Fibroblast of lung (primary cell): ENCODE results near the gene AMOTL2. TPM values are rescaled to one million over a fixed set of nuclear protein-coding genes. Genes with fewer than 3 reads are reported as not detected.

ENCODE experiments used
- DNase-seq, 2 donors: peaks; one replicate each; pipeline versions ENCODE4 v3.0.0 to v3.0.0-alpha.2; 2010; ENCODE audit warnings: low read depth in 2 of 2
- H2AFZ ChIP-seq: 2 replicates; pipeline ENCODE4 v1.5.1; 2012; ENCODE audit warnings: low read length, control low read depth, inconsistent platforms
- H3K27ac ChIP-seq: 2 replicates; pipeline ENCODE4 v1.5.1; 2011; ENCODE audit warnings: low read length, control low read depth; ENCODE audit not compliant: insufficient read depth
- H3K27me3 ChIP-seq: 2 replicates; pipeline ENCODE4 v1.5.1; 2011; ENCODE audit warnings: mild to moderate bottlenecking, low read length; ENCODE audit not compliant: control insufficient read depth, insufficient read depth
- H3K36me3 ChIP-seq: 2 replicates; pipeline ENCODE4 v1.5.1; 2011; ENCODE audit warnings: low read length; ENCODE audit not compliant: control insufficient read depth, insufficient read depth
- H3K4me1 ChIP-seq: 2 replicates; pipeline ENCODE4 v1.5.1; 2011; ENCODE audit warnings: low read length; ENCODE audit not compliant: control insufficient read depth, insufficient read depth; ENCODE audit errors: extremely low read depth
- H3K4me2 ChIP-seq: 2 replicates; pipeline ENCODE4 v1.5.1; 2011; ENCODE audit warnings: low read length, control low read depth; ENCODE audit not compliant: insufficient read depth; ENCODE audit errors: extremely low read depth
- H3K4me3 ChIP-seq, 4 experiments: fragments of 200-600 bp in 1 of 4; sonication (generic) in 1 of 4; replicated peaks in 1 of 4; 2 replicates each; pipeline ENCODE4 v1.5.1; 2011 to 2016; ENCODE audit warnings: low read length in 4 of 4, low read depth in 3 of 4, mild to moderate bottlenecking in 3 of 4, control low read depth in 2 of 4, inconsistent platforms in 1 of 4, mixed read lengths in 1 of 4; ENCODE audit not compliant: insufficient read depth in 1 of 4; ENCODE audit errors: control extremely low read depth in 1 of 4
- H3K79me2 ChIP-seq: 2 replicates; pipeline ENCODE4 v1.5.1; 2012; ENCODE audit warnings: mild to moderate bottlenecking, low read length, inconsistent platforms; ENCODE audit not compliant: control insufficient read depth, insufficient read depth
- H3K9ac ChIP-seq: 2 replicates; pipeline ENCODE4 v1.5.1; 2011; ENCODE audit warnings: mild to moderate bottlenecking, low read length, control low read depth; ENCODE audit not compliant: insufficient read depth
- H3K9me3 ChIP-seq: 2 replicates; pipeline ENCODE4 v1.5.1; 2012; ENCODE audit warnings: low read depth, low read length; ENCODE audit not compliant: control insufficient read depth, insufficient read depth
- H4K20me1 ChIP-seq: 2 replicates; pipeline ENCODE4 v1.5.1; 2011; ENCODE audit warnings: low read length; ENCODE audit not compliant: control insufficient read depth, insufficient read depth; ENCODE audit errors: extremely low read depth
- CTCF ChIP-seq, 2 donors: IDR thresholded peaks in 1 of 2; conservative IDR thresholded peaks in 1 of 2; 1 replicate in 1 of 2; 2 replicates in 1 of 2; pipeline ENCODE4 v1.5.1; 2011 to 2012; ENCODE audit warnings: low read length in 2 of 2, control low read depth in 1 of 2, inconsistent platforms in 1 of 2, low read depth in 1 of 2, mild to moderate bottlenecking in 1 of 2
- EZH2 ChIP-seq: IDR thresholded peaks from 2 replicates; pipeline ENCODE4 v1.5.1; 2012; ENCODE audit warnings: low read length, control low read depth, mild to moderate bottlenecking; ENCODE audit errors: missing control alignments
- polyA plus RNA-seq, 2 donors: library from polyadenylated mRNA; depleted of rRNA in 1 of 2; stranded (reverse) in 1 of 2; unstranded in 1 of 2; fragments of >200 nt; gene quantifications; 2 replicates each; pipeline ENCODE4 v1.2.1, GENCODE V29; 2011 to 2012; ENCODE audit warnings: missing spikeins in 1 of 2
- total RNA-seq: library from RNA; depleted of rRNA; stranded (reverse); fragments of >200 nt; gene quantifications from 2 replicates; pipeline ENCODE4 v1.2.1, GENCODE V29; 2014

The AMOTL2 gene
- total and polyA plus RNA-seq, 2 donors (not counting 1 experiment from before 2014, with no cell fraction given), result 74.6 to 97.0 TPM

DNA sequence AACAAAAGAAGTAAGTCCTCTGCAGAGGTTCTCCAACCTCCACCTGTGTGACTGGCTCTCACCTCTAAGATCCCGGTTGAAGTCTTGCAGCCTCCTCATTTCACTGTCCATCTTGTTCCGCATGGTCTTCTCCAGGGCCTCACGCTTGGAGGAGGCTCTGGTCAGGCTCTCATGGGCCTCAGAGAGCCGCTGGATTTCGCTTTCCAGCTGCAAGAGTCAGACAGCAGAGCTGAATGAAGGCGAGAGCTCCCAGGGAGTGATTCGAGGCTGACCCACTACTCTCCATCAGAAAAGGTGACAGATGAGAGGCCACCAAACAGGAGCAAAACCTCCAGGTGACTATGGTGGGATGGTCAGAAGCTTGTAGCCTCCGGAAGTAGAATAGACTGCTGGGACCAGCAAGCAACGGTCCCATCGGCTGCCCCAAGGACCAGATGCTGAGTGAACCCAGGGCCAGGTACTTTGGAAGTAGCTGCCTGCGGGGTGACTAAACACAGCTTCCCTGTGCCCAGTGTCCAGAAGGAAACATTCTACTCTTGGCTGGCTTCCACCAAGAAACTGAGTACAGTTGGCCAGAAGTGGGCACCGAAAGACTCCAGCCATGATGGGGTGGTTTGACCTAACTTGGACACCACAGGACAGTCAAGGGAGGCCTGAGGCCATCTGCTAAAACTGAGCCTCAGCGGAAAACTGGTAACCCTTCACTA lies 7.9 kb downstream of the AMOTL2 start:
- H3K4me3 ChIP-seq, result no peak overlapping the region
- TF ChIP-seq CTCF (conservative IDR thresholded peaks at IDR 0.05 in 1 of 2, IDR thresholded peaks at IDR 0.05 in 1 of 2; ENCODE audit: low read depth in 1 of 2, low read length in 2 of 2), result no peak
- TF ChIP-seq EZH2, result no peak
- H3K79me2 ChIP-seq, result peaks cover 77% of the 10 kb centered on the region
- H3K4me1 ChIP-seq, result peaks cover 89% of the 10 kb centered on the region
- H3K4me2 ChIP-seq, result no peak overlapping the region
- H3K9ac ChIP-seq, result peak overlapping the region; percentile 21
- no peak for DNase-seq
- no peaks in the 10 kb centered on the region for H3K9me3 ChIP-seq
- H2AFZ ChIP-seq, result no peak overlapping the region
- no peaks in the 10 kb centered on the region for H4K20me1 ChIP-seq
- H3K27ac ChIP-seq, result peak overlapping the region; percentile 54
- peaks cover 78% of the 10 kb centered on the region for H3K36me3 ChIP-seq
- no peaks in the 10 kb centered on the region for H3K27me3 ChIP-seq

- no peak for DNase-seq
- H3K36me3 ChIP-seq, result peaks cover 77% of the 10 kb centered on the region
- H3K9ac ChIP-seq, result no peak overlapping the region
- no peak overlapping the region for H2AFZ ChIP-seq
- no peaks in the 10 kb centered on the region for H3K9me3 ChIP-seq
- no peak overlapping the region for H3K4me3 ChIP-seq
- H3K27ac ChIP-seq, result peak overlapping the region; percentile 54
- H3K4me2 ChIP-seq, result peak overlapping the region; percentile 32
- TF ChIP-seq EZH2 (no peak), CTCF (conservative IDR thresholded peaks at IDR 0.05 in 1 of 2, IDR thresholded peaks at IDR 0.05 in 1 of 2; ENCODE audit: low read depth in 1 of 2, low read length in 2 of 2) (no peak)
- H3K27me3 ChIP-seq, result no peaks in the 10 kb centered on the region
- H4K20me1 ChIP-seq, result no peaks in the 10 kb centered on the region
- peaks cover 74% of the 10 kb centered on the region for H3K79me2 ChIP-seq
- peaks cover 87% of the 10 kb centered on the region for H3K4me1 ChIP-seq
Measured at GRCh38 chr3:134365766-134366065, 8.5 kb downstream of the AMOTL2 start.

DNA sequence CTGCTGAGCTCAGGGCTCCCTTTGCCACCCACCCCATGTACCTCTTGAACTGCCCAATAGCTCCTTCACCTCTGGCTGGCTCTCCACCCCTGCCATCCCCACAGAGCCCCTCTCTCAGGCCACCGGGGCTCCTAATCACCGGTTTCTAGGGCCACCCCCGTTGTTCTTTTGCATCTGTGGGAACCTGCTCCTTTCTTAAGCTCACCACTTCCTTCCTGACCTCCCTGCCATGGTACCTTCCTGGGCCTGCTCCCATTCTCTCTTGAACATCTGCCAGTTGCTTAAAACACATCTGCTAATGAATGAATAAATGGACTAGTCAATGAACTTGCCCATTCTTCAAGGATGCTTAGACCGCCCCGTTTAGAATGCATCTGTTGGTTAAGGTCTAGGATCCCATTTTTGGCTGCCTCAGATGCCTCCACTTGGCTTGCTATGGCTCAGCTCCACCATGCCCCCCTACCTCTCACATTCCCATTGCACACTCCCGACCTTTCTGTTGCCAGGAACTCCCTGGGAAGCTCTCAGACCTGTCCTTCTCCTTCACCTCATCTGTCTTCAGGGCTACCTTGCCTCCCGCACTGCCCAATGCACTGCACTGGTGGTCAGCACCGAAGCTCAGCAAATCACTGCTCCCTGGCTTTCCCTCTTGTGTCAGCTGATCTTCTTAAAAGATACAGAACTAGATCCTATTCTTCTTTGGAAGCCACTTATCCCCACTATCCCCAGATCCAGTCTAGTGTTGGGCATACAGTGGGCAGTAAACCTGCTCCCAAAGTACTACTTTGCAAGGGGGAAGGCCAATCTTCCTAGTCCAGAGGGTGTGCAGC lies 9.1 kb downstream of the AMOTL2 start:
- Histone ChIP-seq H2AFZ (no peak overlapping the region), H3K4me1 (peaks cover 87% of the 10 kb centered on the region), H3K4me3 (no peak overlapping the region), H3K27ac (peak overlapping the region; percentile 89), H3K4me2 (peak overlapping the region; percentile 38), H4K20me1 (no peaks in the 10 kb centered on the region), H3K9ac (no peak overlapping the region), H3K9me3 (no peaks in the 10 kb centered on the region), H3K79me2 (peaks cover 74% of the 10 kb centered on the region), H3K36me3 (peaks cover 77% of the 10 kb centered on the region), H3K27me3 (no peaks in the 10 kb centered on the region)
- no peak for DNase-seq
- TF ChIP-seq EZH2 (no peak), CTCF (conservative IDR thresholded peaks at IDR 0.05 in 1 of 2, IDR thresholded peaks at IDR 0.05 in 1 of 2; ENCODE audit: low read depth in 1 of 2, low read length in 2 of 2) (no peak)
